HL-60/S4 (cell line): ENCODE results near the gene BFAR.
"Not testable (repeated sequence)": the region's sequence is repeated elsewhere in the genome, so short reads cannot be mapped to it uniquely, and the experiment has no call there.

ENCODE experiments used
- in situ Hi-C: fragments of 300-500 bp; cut with MboI; formaldehyde crosslinking; loops from 2 replicates; pipeline ENCODE4 v1.14.3; 2022; ENCODE audit warnings: low sequenced_read_pairs

The BFAR gene

DNA sequence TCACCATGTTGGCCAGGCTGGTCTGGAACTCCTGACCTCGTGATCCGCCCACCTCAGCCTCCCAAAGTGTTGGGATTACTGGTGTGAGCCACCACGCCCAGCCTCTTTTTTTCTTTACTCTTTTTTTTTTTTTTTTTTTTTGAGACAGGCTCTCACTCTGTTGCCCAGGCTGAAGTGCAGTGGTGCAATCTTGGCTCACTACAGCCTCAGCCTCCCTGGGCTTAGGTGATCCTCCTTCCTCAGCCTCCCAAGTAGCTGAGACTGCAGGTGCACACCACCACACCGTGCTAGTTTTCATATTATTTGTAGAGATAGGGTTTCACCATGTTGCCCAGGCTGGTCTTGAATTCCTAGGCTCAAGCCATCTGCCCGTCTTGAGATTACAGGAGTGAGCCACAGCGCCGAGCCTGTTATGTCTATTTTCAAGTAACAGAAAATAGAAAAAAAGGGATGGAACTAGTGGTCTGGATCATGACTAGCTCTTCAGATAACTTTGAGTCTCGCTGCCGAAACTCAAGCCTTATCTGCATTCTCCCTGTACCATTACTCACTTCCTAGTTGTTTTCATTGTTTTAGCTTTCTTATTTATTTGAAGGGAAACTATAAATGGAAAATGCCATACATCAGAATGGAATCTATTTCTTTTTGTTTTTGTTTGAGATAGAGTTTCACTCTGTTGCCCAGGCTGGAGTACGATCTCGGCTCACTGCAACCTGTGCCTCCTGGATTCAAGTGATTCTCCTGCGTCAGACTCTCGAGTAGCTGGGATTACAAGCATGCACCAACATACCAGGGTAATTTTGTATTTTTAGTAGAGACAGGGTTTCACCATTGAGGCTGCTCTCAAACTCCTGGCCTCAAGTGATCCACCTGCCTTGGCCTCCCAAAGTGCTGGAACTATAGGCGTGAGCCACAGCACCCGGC lies 53.4 kb downstream of the BFAR start:
- in situ Hi-C loops = not testable (repeated sequence)

DNA sequence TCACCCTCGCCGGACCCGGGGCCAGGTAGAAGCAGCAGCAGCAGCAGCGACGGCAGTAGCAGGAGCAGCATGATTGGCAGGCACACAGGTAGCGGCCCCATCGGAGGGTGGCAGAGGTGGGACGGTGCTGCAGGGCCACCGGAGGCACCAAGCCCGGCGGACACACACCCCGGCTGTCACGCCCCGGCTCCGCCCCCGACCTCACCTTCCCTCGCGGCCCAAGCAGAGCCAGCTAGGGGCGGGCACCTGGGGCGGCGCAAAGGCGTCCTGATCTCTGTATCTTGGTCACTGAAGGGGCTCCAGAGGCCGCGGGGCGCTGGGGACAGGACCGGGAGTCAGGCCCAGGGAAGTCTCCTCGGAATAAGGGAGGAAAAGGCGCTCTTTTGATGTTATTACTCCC lies 61.4 kb downstream of the BFAR start, which contains the start of gene PLA2G10:
Gene PLA2G10, minus strand, starts transcription at position 180 of the 400 bp plus-strand sequence. Its CDS starts 79 bp downstream, at position 101.
- in situ Hi-C loops = not testable (repeated sequence)

DNA sequence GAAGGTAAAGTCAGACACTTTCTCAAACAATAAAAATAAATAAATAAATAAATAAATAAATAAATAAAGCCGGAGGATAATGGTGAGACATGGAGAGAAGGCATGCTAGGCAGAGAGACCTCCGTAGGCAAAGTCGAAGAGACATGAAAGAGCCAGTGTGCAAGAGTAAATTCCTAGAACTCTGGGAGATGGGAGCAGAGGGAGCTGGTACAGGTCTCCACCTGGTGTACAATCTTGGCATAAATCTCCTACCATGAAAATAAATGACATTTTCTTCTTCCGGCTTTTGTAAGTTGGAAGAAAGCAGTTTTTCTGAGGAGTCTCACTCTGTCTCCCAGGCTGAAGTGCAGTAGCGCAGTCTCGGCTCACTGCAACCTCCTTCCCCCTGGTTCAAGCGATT lies 69.1 kb downstream of the BFAR start:
- in situ Hi-C loops = not testable (repeated sequence)

DNA sequence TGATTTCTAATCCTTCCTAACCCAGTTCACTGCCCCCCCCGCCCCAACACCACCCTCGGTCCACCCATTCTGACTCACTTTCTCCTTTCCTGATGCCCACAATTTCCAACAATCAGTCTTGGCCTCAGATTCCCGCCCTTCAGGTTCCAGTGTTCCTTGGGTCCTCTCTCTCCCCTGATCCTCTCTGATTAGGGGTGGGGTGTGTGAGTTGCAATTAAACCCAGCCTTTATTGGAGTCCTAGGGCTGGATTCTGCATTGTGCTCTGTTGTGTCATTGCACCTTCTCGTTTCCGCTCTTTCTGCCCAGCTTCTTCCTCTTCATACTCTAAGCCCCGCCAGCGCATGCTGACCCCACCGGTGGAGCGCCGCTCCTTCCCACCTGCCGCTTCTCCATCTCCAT lies 69.9 kb downstream of the BFAR start:
- in situ Hi-C loops = not testable (repeated sequence)

DNA sequence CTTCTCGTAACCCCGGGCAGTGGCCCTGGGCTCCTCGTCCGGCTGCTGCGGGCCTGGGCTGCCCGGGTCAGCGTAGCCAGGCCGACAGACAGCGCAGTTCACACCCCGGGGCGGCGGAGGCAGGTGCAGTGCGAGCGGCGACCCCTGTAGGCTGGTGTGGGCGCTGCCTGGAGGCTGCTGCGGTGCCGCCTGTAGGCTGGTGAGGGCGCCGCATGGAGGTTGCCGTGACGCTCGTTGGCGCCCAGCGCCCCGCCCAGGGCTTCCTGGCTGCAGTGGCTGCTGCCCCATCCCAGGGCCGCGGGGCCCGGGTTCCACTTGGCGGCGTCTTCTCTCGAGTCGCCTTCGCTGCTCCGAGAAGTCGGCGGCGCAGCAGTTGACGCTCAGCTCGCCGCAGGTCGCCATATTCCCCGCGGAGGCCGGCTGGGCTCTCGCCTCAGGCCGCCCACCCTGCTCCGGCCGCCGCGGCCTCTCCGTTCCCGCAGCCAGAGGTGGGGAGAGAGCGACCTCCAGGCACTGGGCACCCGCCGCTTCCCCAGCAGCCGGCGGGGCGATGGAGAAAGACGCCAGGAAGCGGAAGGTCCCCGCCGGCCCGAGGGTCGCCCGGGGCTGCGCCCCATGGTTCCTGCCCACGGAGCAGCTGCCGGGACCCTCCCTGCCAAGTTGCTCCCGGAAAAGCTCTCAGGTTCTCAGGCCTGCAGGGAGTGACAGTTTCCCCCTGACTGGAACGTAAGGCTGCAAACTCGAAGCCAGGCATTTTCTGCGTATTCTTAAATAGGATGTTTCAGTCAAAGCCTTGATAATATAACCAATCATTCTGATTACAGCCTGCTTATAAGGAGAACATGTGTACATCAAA lies 70.6 kb downstream of the BFAR start, which contains the start of gene NPIPA3:
Gene NPIPA3, plus strand, starts transcription at position 256 of the 856 bp plus-strand sequence. CDS start 5,533 bp downstream, outside the sequence.
- in situ Hi-C loops = not testable (repeated sequence)
